CD4-positive, alpha-beta memory T cell (primary cell): ENCODE data around the gene FASN. TPM values are rescaled to one million over a fixed set of nuclear protein-coding genes. Genes with fewer than 3 reads are reported as not detected.

Source experiments
- polyA plus RNA-seq, 2 donors: library from polyadenylated mRNA; unstranded; fragments of 300-500 nt; fragmentation: Illumina TruSeq; gene quantifications; one replicate each; pipeline ENCODE4 v1.2.3, GENCODE V29; 2021
- total RNA-seq, 2 experiments: library from RNA; stranded (reverse); gene quantifications; one replicate each; pipeline ENCODE4 v1.2.3, GENCODE V29; 2021

The FASN gene
- total and polyA plus RNA-seq, 4 experiments from 2014 or later: 0.03 to 27.7 (median 15.0) TPM

Other genes with a start within 250 kb of the FASN start
- gene P4HB, start 237.7 kb downstream of the FASN start, total RNA-seq: 100 to 1,000 TPM; 392 to 409 TPM
- 100 to 1,000 TPM; 272 to 339 TPM for gene P4HB, start 237.7 kb downstream of the FASN start, polyA plus RNA-seq
- 100 to 1,000 TPM; 380 to 382 TPM for gene ARHGDIA, start 226.9 kb downstream of the FASN start, total RNA-seq
- gene ARHGDIA, start 226.9 kb downstream of the FASN start, polyA plus RNA-seq: 100 to 1,000 TPM in 1 of 2 donors, 10 to 100 TPM in 1; 84.8 to 205 TPM
- gene ALYREF, start 206.7 kb downstream of the FASN start, total RNA-seq: 10 to 100 TPM; 47.2 to 47.7 TPM
- 10 to 100 TPM; 23.3 to 50.8 TPM for gene ALYREF, start 206.7 kb downstream of the FASN start, polyA plus RNA-seq
- gene ANAPC11, start 206.5 kb downstream of the FASN start, total RNA-seq: 10 to 100 TPM; 53.8 to 57.0 TPM
- 100 to 1,000 TPM; 262 to 267 TPM for gene ANAPC11, start 206.5 kb downstream of the FASN start, polyA plus RNA-seq
- under 1 TPM; 0.61 to 0.79 TPM for gene NPB, start 196.0 kb downstream of the FASN start, total RNA-seq
- gene NPB, start 196.0 kb downstream of the FASN start, polyA plus RNA-seq: not detected
- 10 to 100 TPM; 43.5 to 48.3 TPM for gene PCYT2, start 186.8 kb downstream of the FASN start, total RNA-seq
- 10 to 100 TPM; 27.8 to 30.3 TPM for gene PCYT2, start 186.8 kb downstream of the FASN start, polyA plus RNA-seq
- gene SIRT7, start 180.1 kb downstream of the FASN start, total RNA-seq: 10 to 100 TPM; 87.8 to 91.9 TPM
- 10 to 100 TPM; 31.5 to 45.0 TPM for gene SIRT7, start 180.1 kb downstream of the FASN start, polyA plus RNA-seq
- gene MAFG, start 170.5 kb downstream of the FASN start, total RNA-seq: 10 to 100 TPM; 16.0 to 16.3 TPM
- gene MAFG, start 170.5 kb downstream of the FASN start, polyA plus RNA-seq: 1 to 10 TPM; 2.1 to 3.5 TPM
- gene PYCR1, start 160.9 kb downstream of the FASN start, total RNA-seq: 1 to 10 TPM in 1 of 2 experiments, under 1 TPM in 1; 0.64 to 1.1 TPM
- gene PYCR1, start 160.9 kb downstream of the FASN start, polyA plus RNA-seq: 1 to 10 TPM in 1 of 2 donors, under 1 TPM in 1; 0.54 to 3.1 TPM
- gene MYADML2, start 151.0 kb downstream of the FASN start, total RNA-seq: not detected
- not detected for gene MYADML2, start 151.0 kb downstream of the FASN start, polyA plus RNA-seq
- gene NOTUM, start 137.0 kb downstream of the FASN start, total RNA-seq: not detected
- gene NOTUM, start 137.0 kb downstream of the FASN start, polyA plus RNA-seq: not detected
- gene ASPSCR1, start 120.6 kb downstream of the FASN start, total RNA-seq: 10 to 100 TPM; 40.4 to 40.6 TPM
- gene ASPSCR1, start 120.6 kb downstream of the FASN start, polyA plus RNA-seq: 10 to 100 TPM; 25.1 to 36.7 TPM
- gene CENPX, start 75.4 kb downstream of the FASN start, total RNA-seq: 10 to 100 TPM; 33.4 to 35.4 TPM
- gene CENPX, start 75.4 kb downstream of the FASN start, polyA plus RNA-seq: 10 to 100 TPM; 37.9 to 70.8 TPM
- 10 to 100 TPM; 18.0 to 18.7 TPM for gene LRRC45, start 74.9 kb downstream of the FASN start, total RNA-seq
- gene LRRC45, start 74.9 kb downstream of the FASN start, polyA plus RNA-seq: 1 to 10 TPM; 5.7 to 8.2 TPM
- 1 to 10 TPM in 1 of 2 experiments, under 1 TPM in 1; 0.86 to 2.3 TPM for gene RAC3, start 66.6 kb downstream of the FASN start, total RNA-seq
- under 1 TPM in 1 of 2 donors, not detected in 1; 0.44 TPM for gene RAC3, start 66.6 kb downstream of the FASN start, polyA plus RNA-seq
- 10 to 100 TPM; 65.9 to 68.2 TPM for gene DCXR, start 60.5 kb downstream of the FASN start, total RNA-seq
- gene DCXR, start 60.5 kb downstream of the FASN start, polyA plus RNA-seq: 100 to 1,000 TPM; 118 to 164 TPM
- gene RFNG, start 46.4 kb downstream of the FASN start, total RNA-seq: 10 to 100 TPM; 37.6 to 44.0 TPM
- 1 to 10 TPM; 6.2 to 8.2 TPM for gene RFNG, start 46.4 kb downstream of the FASN start, polyA plus RNA-seq
- 10 to 100 TPM; 85.1 to 89.0 TPM for gene GPS1, start 46.3 kb downstream of the FASN start, total RNA-seq
- 100 to 1,000 TPM; 139 to 148 TPM for gene GPS1, start 46.3 kb downstream of the FASN start, polyA plus RNA-seq
- 100 to 1,000 TPM; 139 to 141 TPM for gene DUS1L, start 32.4 kb downstream of the FASN start, total RNA-seq
- gene DUS1L, start 32.4 kb downstream of the FASN start, polyA plus RNA-seq: 100 to 1,000 TPM in 1 of 2 donors, 10 to 100 TPM in 1; 48.1 to 138 TPM
- 10 to 100 TPM; 80.5 to 88.7 TPM for gene CCDC57, start 114.6 kb upstream of the FASN start, total RNA-seq
- gene CCDC57, start 114.6 kb upstream of the FASN start, polyA plus RNA-seq: 10 to 100 TPM; 41.6 to 43.6 TPM
- 10 to 100 TPM; 30.3 to 31.4 TPM for gene SLC16A3, start 130.8 kb upstream of the FASN start, total RNA-seq
- 1 to 10 TPM; 1.4 to 5.6 TPM for gene SLC16A3, start 130.8 kb upstream of the FASN start, polyA plus RNA-seq
- 100 to 1,000 TPM; 182 TPM for gene CSNK1D, start 175.5 kb upstream of the FASN start, total RNA-seq
- gene CSNK1D, start 175.5 kb upstream of the FASN start, polyA plus RNA-seq: 10 to 100 TPM; 31.6 to 77.2 TPM
- 10 to 100 TPM; 40.9 to 41.0 TPM for gene CD7, start 219.4 kb upstream of the FASN start, total RNA-seq
- gene CD7, start 219.4 kb upstream of the FASN start, polyA plus RNA-seq: 10 to 100 TPM; 53.1 to 82.6 TPM
- gene SECTM1, start 235.5 kb upstream of the FASN start, total RNA-seq: 1 to 10 TPM; 5.3 to 6.1 TPM
- 1 to 10 TPM; 2.2 to 4.3 TPM for gene SECTM1, start 235.5 kb upstream of the FASN start, polyA plus RNA-seq